Fibroblast of lung (primary cell): ENCODE results near the gene ODF4.

ENCODE experiments used
- EZH2 ChIP-seq: IDR thresholded peaks from 2 replicates; pipeline ENCODE4 v1.5.1; 2012; ENCODE audit warnings: low read length, control low read depth, mild to moderate bottlenecking; ENCODE audit errors: missing control alignments
- TF ChIP-seq, protein P1 (sequence below), 2 donors: IDR thresholded peaks in 1 of 2; conservative IDR thresholded peaks in 1 of 2; 1 replicate in 1 of 2; 2 replicates in 1 of 2; pipeline ENCODE4 v1.5.1; 2011 to 2012; ENCODE audit warnings: low read length in 2 of 2, control low read depth in 1 of 2, inconsistent platforms in 1 of 2, low read depth in 1 of 2, mild to moderate bottlenecking in 1 of 2

DNA sequence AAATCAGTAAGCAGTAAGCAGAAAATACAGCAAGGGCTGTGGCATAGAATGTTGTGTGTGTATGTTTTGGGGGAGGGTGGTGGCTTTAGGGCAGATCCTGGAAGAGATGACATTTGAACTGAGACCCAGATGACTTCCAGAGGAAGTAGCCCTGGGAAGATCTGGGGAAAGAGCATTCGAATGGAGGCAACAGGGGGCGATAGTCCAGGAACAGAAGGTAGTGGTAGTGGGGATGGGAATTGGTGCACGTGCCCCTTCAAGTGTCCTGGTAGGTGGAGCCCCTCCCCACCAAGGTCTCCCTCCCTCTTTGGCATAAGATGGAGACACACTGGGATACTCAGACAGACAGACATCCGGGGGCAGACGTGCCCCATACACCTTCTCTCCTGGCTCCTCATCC lies 15.5 kb upstream of the ODF4 start:
- TF ChIP-seq EZH2, result no peak
- TF ChIP-seq, protein P1, sequence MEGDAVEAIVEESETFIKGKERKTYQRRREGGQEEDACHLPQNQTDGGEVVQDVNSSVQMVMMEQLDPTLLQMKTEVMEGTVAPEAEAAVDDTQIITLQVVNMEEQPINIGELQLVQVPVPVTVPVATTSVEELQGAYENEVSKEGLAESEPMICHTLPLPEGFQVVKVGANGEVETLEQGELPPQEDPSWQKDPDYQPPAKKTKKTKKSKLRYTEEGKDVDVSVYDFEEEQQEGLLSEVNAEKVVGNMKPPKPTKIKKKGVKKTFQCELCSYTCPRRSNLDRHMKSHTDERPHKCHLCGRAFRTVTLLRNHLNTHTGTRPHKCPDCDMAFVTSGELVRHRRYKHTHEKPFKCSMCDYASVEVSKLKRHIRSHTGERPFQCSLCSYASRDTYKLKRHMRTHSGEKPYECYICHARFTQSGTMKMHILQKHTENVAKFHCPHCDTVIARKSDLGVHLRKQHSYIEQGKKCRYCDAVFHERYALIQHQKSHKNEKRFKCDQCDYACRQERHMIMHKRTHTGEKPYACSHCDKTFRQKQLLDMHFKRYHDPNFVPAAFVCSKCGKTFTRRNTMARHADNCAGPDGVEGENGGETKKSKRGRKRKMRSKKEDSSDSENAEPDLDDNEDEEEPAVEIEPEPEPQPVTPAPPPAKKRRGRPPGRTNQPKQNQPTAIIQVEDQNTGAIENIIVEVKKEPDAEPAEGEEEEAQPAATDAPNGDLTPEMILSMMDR (conservative IDR thresholded peaks at IDR 0.05 in 1 of 2, IDR thresholded peaks at IDR 0.05 in 1 of 2; ENCODE audit: low read depth in 1 of 2, low read length in 2 of 2), result no peak
